Neural progenitor cell (in vitro differentiated cells): ENCODE measurements around the gene NUDT16L1. TPM values are rescaled to one million over a fixed set of nuclear protein-coding genes. Genes with fewer than 3 reads are reported as not detected.

Experiments used
- DNase-seq: peaks from one replicate; pipeline ENCODE4 v3.0.0-alpha.2; 2016; ENCODE audit warnings: low spot score
- H2AFZ ChIP-seq: fragments of 200-600 bp; sonication (generic); replicated peaks from 2 replicates; pipeline ENCODE4 v1.6.1; 2016; ENCODE audit warnings: antibody characterized with exemption
- H3F3A ChIP-seq: fragments of 200-600 bp; sonication (generic); 2 replicates; pipeline ENCODE4 v1.6.1; 2016; ENCODE audit warnings: antibody characterized with exemption, low read depth
- H3K27ac ChIP-seq: fragments of 200-600 bp; sonication (generic); 2 replicates; pipeline ENCODE4 v1.5.1; 2016; ENCODE audit warnings: mild to moderate bottlenecking
- H3K27me3 ChIP-seq: fragments of 200-600 bp; sonication (generic); 2 replicates; pipeline ENCODE4 v1.6.1; 2016; ENCODE audit warnings: mild to moderate bottlenecking, moderate library complexity
- H3K36me3 ChIP-seq: fragments of 200-600 bp; sonication (generic); 2 replicates; pipeline ENCODE4 v1.5.1; 2016
- H3K4me1 ChIP-seq: fragments of 200-600 bp; sonication (generic); 2 replicates; pipeline ENCODE4 v1.6.1; 2016; ENCODE audit warnings: mixed run types
- H3K4me2 ChIP-seq: fragments of 200-600 bp; sonication (generic); 2 replicates; pipeline ENCODE4 v1.6.1; 2016
- H3K4me3 ChIP-seq: fragments of 200-600 bp; sonication (generic); 2 replicates; pipeline ENCODE4 v1.5.1; 2016
- H3K79me2 ChIP-seq: fragments of 200-600 bp; sonication (generic); 2 replicates; pipeline ENCODE4 v1.6.1; 2016; ENCODE audit warnings: low read depth
- H3K9ac ChIP-seq: fragments of 200-600 bp; sonication (generic); 2 replicates; pipeline ENCODE4 v1.6.1; 2016
- H3K9me3 ChIP-seq: fragments of 200-600 bp; sonication (generic); 2 replicates; pipeline ENCODE4 v1.5.1; 2016; ENCODE audit warnings: low read depth
- H4K20me1 ChIP-seq: fragments of 200-600 bp; sonication (generic); 2 replicates; pipeline ENCODE4 v1.6.1; 2016; ENCODE audit warnings: low read depth
- H3K27ac Mint-ChIP-seq: 3 replicates; pipeline ENCODE4 v1.8.0; 2021; ENCODE audit warnings: mixed read lengths
- H3K27me3 Mint-ChIP-seq: 2 replicates; pipeline ENCODE4 v1.8.0; 2022; ENCODE audit warnings: low read depth, mild to moderate bottlenecking, inconsistent platforms, moderate library complexity, mixed read lengths; ENCODE audit not compliant: insufficient read depth
- H3K36me3 Mint-ChIP-seq: 3 replicates; pipeline ENCODE4 v1.8.0; 2021; ENCODE audit warnings: mixed read lengths
- H3K4me1 Mint-ChIP-seq: 3 replicates; pipeline ENCODE4 v1.8.0; 2021; ENCODE audit warnings: mixed read lengths
- H3K4me3 Mint-ChIP-seq: 3 replicates; pipeline ENCODE4 v1.8.0; 2021; ENCODE audit warnings: mild to moderate bottlenecking, moderate library complexity, mixed read lengths
- H3K9me3 Mint-ChIP-seq: 3 replicates; pipeline ENCODE4 v1.8.0; 2020; ENCODE audit warnings: mixed read lengths
- CTCF ChIP-seq: fragments of 200-600 bp; sonication (generic); IDR thresholded peaks from 2 replicates; pipeline ENCODE4 v1.5.1; 2017; ENCODE audit warnings: antibody characterized with exemption, mild to moderate bottlenecking
- EZH2 ChIP-seq: fragments of 200-600 bp; sonication (generic); IDR thresholded peaks from 2 replicates; pipeline ENCODE4 v1.6.1; 2017; ENCODE audit warnings: antibody characterized with exemption, mild to moderate bottlenecking, moderate library complexity
- EZH2phosphoT487 ChIP-seq: fragments of 200-600 bp; sonication (generic); IDR thresholded peaks from 2 replicates; pipeline ENCODE4 v1.6.1; 2017; ENCODE audit warnings: antibody characterized with exemption
- total RNA-seq: library from RNA; depleted of rRNA; stranded (reverse); fragments of >200 nt; gene quantifications from 2 replicates; pipeline ENCODE4 v1.2.3, GENCODE V29; 2015; ENCODE audit warnings: low replicate concordance

Gene NUDT16L1
- total RNA-seq, 1 donor from 2014 or later: 10.9 TPM

GRCh38 chr16:4728676-4729075 is 35.3 kb downstream of the NUDT16L1 start:
- Mint-ChIP-seq H3K4me3 (no peak overlapping the region), H3K27ac (no peak overlapping the region), H3K27me3 (no peaks in the 10 kb centered on the region), H3K4me1 (peaks cover 6% of the 10 kb centered on the region), H3K36me3 (peaks cover 5% of the 10 kb centered on the region), H3K9me3 (no peaks in the 10 kb centered on the region)
- no peaks in the 10 kb centered on the region for H3K27me3 ChIP-seq
- no peak overlapping the region for H3K4me2 ChIP-seq
- H3K79me2 ChIP-seq: peaks cover 36% of the 10 kb centered on the region
- H2AFZ ChIP-seq: no peak overlapping the region
- no peak overlapping the region for H3K4me3 ChIP-seq
- H3K9ac ChIP-seq: no peak overlapping the region
- no peaks in the 10 kb centered on the region for H4K20me1 ChIP-seq
- H3F3A ChIP-seq: peaks cover 6% of the 10 kb centered on the region
- H3K27ac ChIP-seq: no peak overlapping the region
- H3K9me3 ChIP-seq: no peaks in the 10 kb centered on the region
- DNase-seq: no peak
- peaks cover 8% of the 10 kb centered on the region for H3K4me1 ChIP-seq
- H3K36me3 ChIP-seq: no peaks in the 10 kb centered on the region
- TF ChIP-seq EZH2 (no peak), EZH2phosphoT487 (no peak), CTCF (no peak)

GRCh38 chr16:4729876-4730275 is 36.5 kb downstream of the NUDT16L1 start:
- Histone ChIP-seq H3K4me3 (no peak overlapping the region), H3K9ac (no peak overlapping the region), H3K79me2 (peaks cover 37% of the 10 kb centered on the region), H3K9me3 (no peaks in the 10 kb centered on the region), H3K4me2 (no peak overlapping the region), H3K4me1 (peaks cover 8% of the 10 kb centered on the region), H3F3A (peaks cover 18% of the 10 kb centered on the region), H4K20me1 (no peaks in the 10 kb centered on the region), H3K27me3 (no peaks in the 10 kb centered on the region), H3K27ac (no peak overlapping the region), H3K36me3 (no peaks in the 10 kb centered on the region), H2AFZ (no peak overlapping the region)
- Mint-ChIP-seq H3K4me1 (peaks cover 7% of the 10 kb centered on the region), H3K27ac (no peak overlapping the region), H3K4me3 (no peak overlapping the region), H3K36me3 (peaks cover 5% of the 10 kb centered on the region), H3K27me3 (peaks cover under 1% of the 10 kb centered on the region), H3K9me3 (no peaks in the 10 kb centered on the region)
- TF ChIP-seq CTCF: no peak
- TF ChIP-seq EZH2phosphoT487: no peak
- TF ChIP-seq EZH2: no peak
- no peak for DNase-seq

- no peaks in the 10 kb centered on the region for H4K20me1 ChIP-seq
- Mint-ChIP-seq H3K4me1 (peaks cover 14% of the 10 kb centered on the region), H3K27ac (no peak overlapping the region), H3K36me3 (peaks cover 4% of the 10 kb centered on the region), H3K4me3 (peak overlapping the region; percentile 95), H3K27me3 (peaks cover 3% of the 10 kb centered on the region), H3K9me3 (no peaks in the 10 kb centered on the region)
- peaks cover 27% of the 10 kb centered on the region for H3F3A ChIP-seq
- peaks cover 37% of the 10 kb centered on the region for H3K79me2 ChIP-seq
- no peak overlapping the region for H2AFZ ChIP-seq
- H3K36me3 ChIP-seq: no peaks in the 10 kb centered on the region
- peak overlapping the region; percentile 91 for H3K4me2 ChIP-seq
- no peak for DNase-seq
- no peak overlapping the region for H3K27ac ChIP-seq
- H3K4me3 ChIP-seq: peak overlapping the region; percentile 75
- TF ChIP-seq CTCF (no peak), EZH2phosphoT487 (no peak), EZH2 (no peak)
- H3K27me3 ChIP-seq: no peaks in the 10 kb centered on the region
- peaks cover 12% of the 10 kb centered on the region for H3K4me1 ChIP-seq
- H3K9me3 ChIP-seq: no peaks in the 10 kb centered on the region
- H3K9ac ChIP-seq: peak overlapping the region; percentile 55
These were observed 39.9 kb downstream of the NUDT16L1 start for GRCh38 chr16:4733211-4733742.
